ENCODE measurements around the gene TMEM123. TPM values are rescaled to one million over a fixed set of nuclear protein-coding genes. Genes with fewer than 3 reads are reported as not detected.

TMEM123 gene
- total and polyA plus RNA-seq, 2 donors (not counting 1 experiment from before 2014, with no cell fraction given) = 36.7 to 422 TPM

GRCh38 chr11:102391549-102392237, 60.9 kb downstream of the TMEM123 start:
- Histone ChIP-seq H3K79me2 (ENCODE audit: control insufficient read depth, insufficient read depth, low read length) (peaks cover 11% of the 10 kb centered on the region), H3K36me3 (replicated peaks in 1 of 2; ENCODE audit: control extremely low read depth in 1 of 2, control insufficient read depth in 1 of 2, extremely low read depth in 1 of 2, insufficient read depth in 2 of 2, low read length in 1 of 2) (peaks cover 15 to 16% of the 10 kb centered on the region in 2 experiments), H3K4me3 (ENCODE audit: control extremely low read depth in 1 of 5, extremely low read depth in 1 of 5, insufficient read depth in 1 of 5, low read depth in 2 of 5, low read length in 4 of 5) (no peak overlapping the region), H3K4me1 (ENCODE audit: control insufficient read depth in 2 of 2, insufficient read depth in 2 of 2, low read length in 2 of 2) (no peaks in the 10 kb centered on the region), H3K4me2 (replicated peaks; ENCODE audit: low read depth, low read length, poor library complexity, severe bottlenecking) (no peak overlapping the region), H3K9me3 (ENCODE audit: control extremely low read depth in 1 of 3, control insufficient read depth in 2 of 3, insufficient read depth in 1 of 3, low read length in 2 of 3) (no peaks in the 10 kb centered on the region), H3K27ac (ENCODE audit: low read length in 2 of 2) (no peak overlapping the region), H4K20me1 (ENCODE audit: control insufficient read depth, insufficient read depth, low read length, poor library complexity, severe bottlenecking) (no peaks in the 10 kb centered on the region), H2AFZ (ENCODE audit: insufficient read depth, low read depth, low read length, poor library complexity, severe bottlenecking) (no peak overlapping the region), H3K27me3 (replicated peaks in 1 of 4; ENCODE audit: control extremely low read depth in 1 of 4, control insufficient read depth in 3 of 4, insufficient read depth in 4 of 4, low read length in 3 of 4) (no peaks in the 10 kb centered on the region), H3K9ac (ENCODE audit: low read length) (no peak overlapping the region)
- 92% methylated on average over 4 of the region's 4 CpGs for WGBS (ENCODE audit: insufficient coverage)
- no peak for DNase-seq
- Mint-ChIP-seq H3K27ac (peak overlapping the region; percentile 20), H3K9me3 (ENCODE audit: insufficient read depth) (no peaks in the 10 kb centered on the region), H3K27me3 (no peaks in the 10 kb centered on the region), H3K4me3 (no peak overlapping the region), H3K4me1 (peaks cover 18% of the 10 kb centered on the region)
- ChIA-PET CTCF (interaction anchor here (0.6 to 6.7 kb wide), 32 partner anchors 7 to 275 kb away, joined by 3 to 99 read pairs (median 8); no protein-coding TSS in a partner anchor), POLR2A (no interaction called here)
- TF ChIP-seq EZH2 (IDR thresholded peaks at IDR 0.05; ENCODE audit: borderline replicate concordance, insufficient read depth, low read depth, low read length, poor library complexity, severe bottlenecking) (no peak), CTCF (IDR thresholded peaks at IDR 0.05) (no peak)
- intact Hi-C loops (cut with micrococcal nuclease) = loop anchor here (2.0 kb wide), 2 partner anchors 45 to 59 kb away; partner anchors contain the start of gene BIRC2
- ATAC-seq (ENCODE audit: low read depth) = no peak

All from B cell (primary cell).